Stimulated activated CD4-positive, alpha-beta T cell treated with anti-CD3 and anti-CD28 coated beads, TNF-alpha, amount 100 ng/mL, for 1 hour (primary cell): ENCODE data around the gene PNKD.
"Not testable (repeated sequence)": the region's sequence is repeated elsewhere in the genome, so short reads cannot be mapped to it uniquely, and the experiment has no call there.

Source experiments
- DNase-seq, 3 donors: peaks; one replicate each; pipeline ENCODE4 v3.0.0-alpha.2; 2020; ENCODE audit warnings: low read depth in 3 of 3, low spot score in 1 of 3

Gene PNKD

GRCh38 chr2:218272531-218273212 is 2.4 kb downstream of the PNKD start:
- DNase-seq = peak; percentile 52 to 68 (median 63)

GRCh38 chr2:218273214-218273907 is 3.0 kb downstream of the PNKD start:
- not testable (repeated sequence) for DNase-seq

- DNase-seq = no peak
Measured at GRCh38 chr2:218273908-218274249, 3.6 kb downstream of the PNKD start.

GRCh38 chr2:218274586-218274985 is 4.3 kb downstream of the PNKD start:
- no peak for DNase-seq

- no peak for DNase-seq
Measured at GRCh38 chr2:218275371-218276072, 5.2 kb downstream of the PNKD start.

GRCh38 chr2:218276986-218277755 is 6.9 kb downstream of the PNKD start:
- no peak for DNase-seq

- no peak for DNase-seq
Measured at GRCh38 chr2:218277921-218278320, 7.6 kb downstream of the PNKD start.

- DNase-seq = no peak
Measured at GRCh38 chr2:218278531-218279360, 8.4 kb downstream of the PNKD start.

- DNase-seq = no peak
Measured at GRCh38 chr2:218280260-218280870, 10.0 kb downstream of the PNKD start.

GRCh38 chr2:218281449-218281848 is 11.1 kb downstream of the PNKD start:
- DNase-seq = no peak

GRCh38 chr2:218282173-218282991 is 12.1 kb downstream of the PNKD start:
- no peak for DNase-seq

- peak in 1 of 3 donors; percentile 33 for DNase-seq
Measured at GRCh38 chr2:218284106-218284811, 13.9 kb downstream of the PNKD start.

- DNase-seq = no peak
Measured at GRCh38 chr2:218285604-218286003, 15.3 kb downstream of the PNKD start.

- DNase-seq = peak; percentile 49 to 65 (median 62)
Measured at GRCh38 chr2:218286570-218287459, 16.5 kb downstream of the PNKD start.

GRCh38 chr2:218289639-218290315 is 19.5 kb downstream of the PNKD start:
- DNase-seq = no peak

- DNase-seq = no peak
Measured at GRCh38 chr2:218290316-218291261, 20.3 kb downstream of the PNKD start.
